22Rv1 (cell line): ENCODE results near the gene NFIL3.

Experiments used
- ZFX ChIP-seq: fragments of 450-650 bp; IDR thresholded peaks from 2 replicates; pipeline ENCODE4 v1.6.1; 2017; ENCODE audit warnings: antibody characterized with exemption, borderline replicate concordance
- TF ChIP-seq, protein P1 (sequence below): fragments of 450-650 bp; IDR thresholded peaks from 2 replicates; pipeline ENCODE4 v1.5.1; 2017; ENCODE audit warnings: mild to moderate bottlenecking

DNA sequence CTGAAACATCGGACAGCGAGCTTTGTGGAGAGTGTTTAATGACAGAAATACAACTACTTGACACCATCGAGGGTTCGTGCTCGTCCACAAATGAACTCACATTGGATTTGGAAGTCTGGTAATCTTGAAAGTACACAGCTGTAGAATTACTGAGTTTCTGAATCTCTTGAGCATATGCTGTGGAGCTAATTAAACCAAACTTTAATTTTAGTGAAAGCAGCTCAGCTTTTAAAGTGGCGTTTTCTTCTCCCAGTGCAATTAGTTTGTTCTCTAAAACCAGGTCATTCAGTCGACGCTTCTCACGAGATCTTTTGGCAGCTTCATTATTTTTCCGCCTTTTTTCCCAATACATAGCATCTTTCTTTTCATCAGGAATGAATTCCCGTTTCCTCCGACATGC, 13.5 kb downstream of the NFIL3 start:
- TF ChIP-seq, protein P1, sequence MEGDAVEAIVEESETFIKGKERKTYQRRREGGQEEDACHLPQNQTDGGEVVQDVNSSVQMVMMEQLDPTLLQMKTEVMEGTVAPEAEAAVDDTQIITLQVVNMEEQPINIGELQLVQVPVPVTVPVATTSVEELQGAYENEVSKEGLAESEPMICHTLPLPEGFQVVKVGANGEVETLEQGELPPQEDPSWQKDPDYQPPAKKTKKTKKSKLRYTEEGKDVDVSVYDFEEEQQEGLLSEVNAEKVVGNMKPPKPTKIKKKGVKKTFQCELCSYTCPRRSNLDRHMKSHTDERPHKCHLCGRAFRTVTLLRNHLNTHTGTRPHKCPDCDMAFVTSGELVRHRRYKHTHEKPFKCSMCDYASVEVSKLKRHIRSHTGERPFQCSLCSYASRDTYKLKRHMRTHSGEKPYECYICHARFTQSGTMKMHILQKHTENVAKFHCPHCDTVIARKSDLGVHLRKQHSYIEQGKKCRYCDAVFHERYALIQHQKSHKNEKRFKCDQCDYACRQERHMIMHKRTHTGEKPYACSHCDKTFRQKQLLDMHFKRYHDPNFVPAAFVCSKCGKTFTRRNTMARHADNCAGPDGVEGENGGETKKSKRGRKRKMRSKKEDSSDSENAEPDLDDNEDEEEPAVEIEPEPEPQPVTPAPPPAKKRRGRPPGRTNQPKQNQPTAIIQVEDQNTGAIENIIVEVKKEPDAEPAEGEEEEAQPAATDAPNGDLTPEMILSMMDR: no peak
- TF ChIP-seq ZFX: no peak
